Keratinocyte (primary cell): ENCODE data around the gene RAPGEF3. TPM values are rescaled to one million over a fixed set of nuclear protein-coding genes. Genes with fewer than 3 reads are reported as not detected.
A peak's percentile ranks its signal among the peaks of the same experiment; 100 is the strongest.

Experiments used
- DNase-seq: peaks from one replicate; pipeline ENCODE4 v3.0.0-alpha.2; 2011; ENCODE audit warnings: low read depth, missing footprints, low spot score
- FAIRE-seq: peaks from 2 replicates; lab custom pipeline; 2011; peaks lifted over from hg19 to GRCh38; lab: Jason Lieb, UNC
- H2AFZ ChIP-seq: 2 replicates; pipeline ENCODE4 v1.6.0; 2012; ENCODE audit warnings: low read length, control low read depth, inconsistent platforms; ENCODE audit not compliant: control insufficient read depth
- H3K27ac ChIP-seq: 2 replicates; pipeline ENCODE4 v1.5.1; 2011; ENCODE audit warnings: low read length; ENCODE audit not compliant: control insufficient read depth, insufficient read depth
- H3K27me3 ChIP-seq: 3 replicates; pipeline ENCODE4 v1.6.0; 2011; ENCODE audit warnings: low read length; ENCODE audit not compliant: control insufficient read depth, insufficient read depth; ENCODE audit errors: extremely low read depth
- H3K36me3 ChIP-seq, 2 experiments: 2 replicates in 1 of 2; 3 replicates in 1 of 2; pipeline ENCODE4 v1.5.1; 2011; ENCODE audit warnings: low read length in 2 of 2, mild to moderate bottlenecking in 1 of 2; ENCODE audit not compliant: control insufficient read depth in 2 of 2, insufficient read depth in 2 of 2; ENCODE audit errors: extremely low read depth in 1 of 2
- H3K4me1 ChIP-seq: 3 replicates; pipeline ENCODE4 v1.5.1; 2011; ENCODE audit warnings: low read length; ENCODE audit not compliant: control insufficient read depth, insufficient read depth; ENCODE audit errors: extremely low read depth
- H3K4me2 ChIP-seq: 3 replicates; pipeline ENCODE4 v1.6.0; 2011; ENCODE audit warnings: low read depth, low read length; ENCODE audit not compliant: control insufficient read depth, insufficient read depth; ENCODE audit errors: extremely low read depth
- H3K4me3 ChIP-seq, 3 experiments: fragments of 200-600 bp in 1 of 3; sonication (generic) in 1 of 3; 2 replicates in 2 of 3; 3 replicates in 1 of 3; pipeline ENCODE4 v1.5.1; 2011 to 2016; ENCODE audit warnings: low read length in 3 of 3, mild to moderate bottlenecking in 3 of 3, control low read depth in 2 of 3, inconsistent platforms in 1 of 3, low read depth in 1 of 3, mixed read lengths in 1 of 3, mixed run types in 1 of 3, moderate library complexity in 1 of 3; ENCODE audit not compliant: control insufficient read depth in 2 of 3, insufficient read depth in 2 of 3; ENCODE audit errors: extremely low read depth in 1 of 3
- H3K79me2 ChIP-seq: 2 replicates; pipeline ENCODE4 v1.6.0; 2012; ENCODE audit warnings: low read length; ENCODE audit not compliant: control insufficient read depth, insufficient read depth
- H3K9ac ChIP-seq: 3 replicates; pipeline ENCODE4 v1.6.0; 2011; ENCODE audit warnings: low read length; ENCODE audit not compliant: control insufficient read depth, insufficient read depth; ENCODE audit errors: extremely low read depth
- H3K9me1 ChIP-seq: 3 replicates; pipeline ENCODE4 v1.6.0; 2011; ENCODE audit warnings: low read length; ENCODE audit not compliant: control insufficient read depth, insufficient read depth; ENCODE audit errors: extremely low read depth
- H3K9me3 ChIP-seq: 2 replicates; pipeline ENCODE4 v1.5.1; 2012; ENCODE audit warnings: low read depth, low read length; ENCODE audit not compliant: control insufficient read depth
- H4K20me1 ChIP-seq: 3 replicates; pipeline ENCODE4 v1.6.0; 2011; ENCODE audit warnings: low read length; ENCODE audit not compliant: control insufficient read depth, insufficient read depth; ENCODE audit errors: extremely low read depth
- EZH2 ChIP-seq: IDR thresholded peaks from one replicate; pipeline ENCODE4 v1.6.1; 2012; ENCODE audit warnings: inconsistent platforms, mild to moderate bottlenecking, low read length, moderate library complexity
- dilution Hi-C: fragments of 300-500 bp; cut with MboI; formaldehyde crosslinking; loops from one replicate; pipeline ENCODE4 v1.7.0; 2020; ENCODE audit warnings: low sequenced_read_pairs; ENCODE audit not compliant: extremely low pct_ligation_motif_present
- polyA plus RNA-seq, 5 experiments: library from polyadenylated mRNA; depleted of rRNA in 3 of 5; stranded (reverse) in 3 of 5; stranded (forward) in 1 of 5; unstranded in 1 of 5; fragments of >200 nt; gene quantifications; 1 replicate in 1 of 5; 2 replicates in 3 of 5; 3 replicates in 1 of 5; pipeline versions ENCODE4 v1.2.1 to v1.2.3, GENCODE V29; 2011 to 2012; ENCODE audit warnings: missing spikeins in 2 of 5, low read depth in 1 of 5, low replicate concordance in 1 of 5
- TF ChIP-seq, protein P1 (sequence below), 3 experiments: IDR thresholded peaks in 1 of 3; conservative IDR thresholded peaks in 1 of 3; optimal IDR thresholded peaks in 1 of 3; 2 replicates in 2 of 3; 3 replicates in 1 of 3; pipeline versions ENCODE3 to v1.5.1; 2011; ENCODE audit warnings: low read length in 3 of 3, mild to moderate bottlenecking in 3 of 3, moderate library complexity in 2 of 3, control low read depth in 1 of 3, inconsistent platforms in 1 of 3; ENCODE audit not compliant: insufficient read depth in 2 of 3; ENCODE audit errors: extremely low read depth in 1 of 3

The RAPGEF3 gene
- polyA plus RNA-seq, 1 donor (not counting 4 experiments of a cell fraction or from before 2014, with no cell fraction given): 5.1 TPM

DNA sequence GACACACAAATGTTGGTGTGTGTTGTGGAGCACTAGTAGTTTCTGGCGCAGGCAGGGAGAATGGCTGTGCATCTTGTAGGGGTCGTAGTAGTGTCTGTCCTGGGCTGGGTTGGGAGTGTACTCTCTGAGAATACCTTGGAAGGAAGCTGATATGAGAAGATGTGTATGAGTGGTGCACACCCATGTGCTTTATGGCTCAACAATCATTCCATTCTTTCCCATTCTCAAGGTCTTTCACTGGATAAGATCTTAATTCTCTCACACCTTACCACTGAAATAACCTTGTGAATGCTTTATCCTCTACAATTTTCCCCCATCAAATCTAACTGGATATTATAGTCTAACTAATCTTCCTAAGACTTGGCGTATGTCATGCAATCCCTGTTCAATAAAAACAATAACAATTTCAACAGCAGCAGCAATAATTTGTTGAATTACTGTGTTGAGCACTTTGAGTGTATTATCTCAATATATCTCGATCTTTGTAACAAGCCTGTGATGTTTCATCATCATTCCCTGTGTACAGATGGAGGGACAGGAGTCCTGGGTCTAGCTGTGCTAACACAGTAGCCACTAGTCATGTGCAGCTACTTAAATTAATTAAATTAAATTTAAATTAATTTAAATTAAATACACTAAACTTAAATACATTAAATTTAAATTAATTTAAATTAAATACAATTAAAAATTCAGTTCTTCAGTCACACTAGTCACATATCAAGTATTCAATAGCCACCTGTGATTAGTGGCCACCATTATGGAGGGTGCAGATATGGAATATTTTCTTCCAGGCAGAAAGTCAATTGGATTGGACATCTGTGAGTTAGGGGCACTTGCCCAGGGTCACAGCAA, 10.8 kb upstream of the RAPGEF3 start:
- Histone ChIP-seq H3K9me3 (no peaks in the 10 kb centered on the region), H3K9me1 (no peaks in the 10 kb centered on the region), H3K4me3 (no peak overlapping the region), H3K79me2 (peaks cover 7% of the 10 kb centered on the region), H3K27ac (no peak overlapping the region), H4K20me1 (no peaks in the 10 kb centered on the region), H3K4me2 (peak overlapping the region; percentile 7), H3K4me1 (peaks cover 60% of the 10 kb centered on the region), H3K9ac (no peak overlapping the region), H3K27me3 (no peaks in the 10 kb centered on the region), H2AFZ (no peak overlapping the region), H3K36me3 (no peaks in the 10 kb centered on the region)
- dilution Hi-C loops: no loop called here
- FAIRE-seq: peak; percentile 68
- TF ChIP-seq, protein P1, sequence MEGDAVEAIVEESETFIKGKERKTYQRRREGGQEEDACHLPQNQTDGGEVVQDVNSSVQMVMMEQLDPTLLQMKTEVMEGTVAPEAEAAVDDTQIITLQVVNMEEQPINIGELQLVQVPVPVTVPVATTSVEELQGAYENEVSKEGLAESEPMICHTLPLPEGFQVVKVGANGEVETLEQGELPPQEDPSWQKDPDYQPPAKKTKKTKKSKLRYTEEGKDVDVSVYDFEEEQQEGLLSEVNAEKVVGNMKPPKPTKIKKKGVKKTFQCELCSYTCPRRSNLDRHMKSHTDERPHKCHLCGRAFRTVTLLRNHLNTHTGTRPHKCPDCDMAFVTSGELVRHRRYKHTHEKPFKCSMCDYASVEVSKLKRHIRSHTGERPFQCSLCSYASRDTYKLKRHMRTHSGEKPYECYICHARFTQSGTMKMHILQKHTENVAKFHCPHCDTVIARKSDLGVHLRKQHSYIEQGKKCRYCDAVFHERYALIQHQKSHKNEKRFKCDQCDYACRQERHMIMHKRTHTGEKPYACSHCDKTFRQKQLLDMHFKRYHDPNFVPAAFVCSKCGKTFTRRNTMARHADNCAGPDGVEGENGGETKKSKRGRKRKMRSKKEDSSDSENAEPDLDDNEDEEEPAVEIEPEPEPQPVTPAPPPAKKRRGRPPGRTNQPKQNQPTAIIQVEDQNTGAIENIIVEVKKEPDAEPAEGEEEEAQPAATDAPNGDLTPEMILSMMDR (optimal IDR thresholded peaks at IDR 0.05 in 1 of 3, IDR thresholded peaks at IDR 0.05 in 1 of 3, conservative IDR thresholded peaks at IDR 0.05 in 1 of 3; ENCODE audit: extremely low read depth in 1 of 3, insufficient read depth in 2 of 3, low read length in 3 of 3): no peak
- no peak for TF ChIP-seq EZH2
- DNase-seq: no peak

DNA sequence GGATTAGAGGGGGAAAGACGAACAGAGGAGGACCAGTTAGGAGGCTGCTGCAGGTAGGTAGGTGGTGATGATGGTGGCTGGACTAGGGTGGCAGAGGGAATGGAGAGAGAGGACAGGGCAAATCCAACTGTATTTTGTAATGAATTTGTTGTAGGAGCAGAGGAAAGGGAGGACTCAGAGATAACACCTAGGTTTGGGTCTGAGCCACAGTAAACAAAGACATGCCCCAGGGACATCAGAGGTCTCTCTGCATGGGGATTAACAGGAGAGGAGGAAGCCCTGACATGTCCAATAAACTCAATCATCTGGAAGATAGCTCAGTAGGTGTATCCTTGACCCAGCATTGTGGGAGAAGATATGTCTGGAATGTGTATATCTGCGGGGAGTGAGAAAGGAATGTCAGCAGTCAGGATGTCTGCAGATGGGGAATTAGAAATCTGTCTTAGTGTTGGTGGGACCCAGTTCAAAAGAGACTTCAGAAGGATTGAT, 9.7 kb upstream of the RAPGEF3 start:
- Histone ChIP-seq H3K9me3 (no peaks in the 10 kb centered on the region), H3K4me3 (no peak overlapping the region), H3K4me2 (peak overlapping the region; percentile 66), H3K36me3 (no peaks in the 10 kb centered on the region), H3K79me2 (no peaks in the 10 kb centered on the region), H3K9ac (no peak overlapping the region), H3K9me1 (no peaks in the 10 kb centered on the region), H3K27me3 (no peaks in the 10 kb centered on the region), H4K20me1 (no peaks in the 10 kb centered on the region), H3K27ac (peak overlapping the region; percentile 41), H2AFZ (no peak overlapping the region), H3K4me1 (peaks cover 67% of the 10 kb centered on the region)
- dilution Hi-C loops: no loop called here
- DNase-seq (peak; percentile 75), FAIRE-seq (peak; percentile 98)
- TF ChIP-seq EZH2: no peak
- TF ChIP-seq, protein P1 (optimal IDR thresholded peaks at IDR 0.05 in 1 of 3, IDR thresholded peaks at IDR 0.05 in 1 of 3, conservative IDR thresholded peaks at IDR 0.05 in 1 of 3; ENCODE audit: extremely low read depth in 1 of 3, insufficient read depth in 2 of 3, low read length in 3 of 3): no peak
